GM18519 (cell line): ENCODE measurements around the gene ZNF701.

Source experiments
- ATAC-seq: cut with Tn5 transposase; IDR thresholded peaks from one replicate; pipeline ENCODE4 v1.9.1; 2021; ENCODE audit warnings: mild to moderate bottlenecking, moderate library complexity; ENCODE audit not compliant: unreplicated experiment, low FRiP score

Gene ZNF701

GRCh38 chr19:52635786-52636570 is 65.9 kb downstream of the ZNF701 start:
- no peak for ATAC-seq
